ENCODE measurements around the gene HSD17B3.
A peak's percentile ranks its signal among the peaks of the same experiment; 100 is the strongest.
"Not testable (repeated sequence)": the region's sequence is repeated elsewhere in the genome, so short reads cannot be mapped to it uniquely, and the experiment has no call there.

Gene HSD17B3

GRCh38 chr9:96236337-96236736 is 65.6 kb downstream of the HSD17B3 start:
- not testable (repeated sequence) for DNase-seq (ENCODE audit: low read depth, low spot score)

- DNase-seq (ENCODE audit: low read depth, low spot score), result no peak
Observed at GRCh38 chr9:96232539-96233241, 69.3 kb downstream of the HSD17B3 start.

- no peak for DNase-seq (ENCODE audit: low read depth, low spot score)
Observed at GRCh38 chr9:96232164-96232538, 69.8 kb downstream of the HSD17B3 start.

- DNase-seq (ENCODE audit: low read depth, low spot score), result no peak
Observed at GRCh38 chr9:96230002-96230401, 72.0 kb downstream of the HSD17B3 start.

- no peak for DNase-seq (ENCODE audit: low read depth, low spot score)
Observed at GRCh38 chr9:96222132-96222531, 79.8 kb downstream of the HSD17B3 start.

GRCh38 chr9:96219900-96220257 is 82.1 kb downstream of the HSD17B3 start:
- no peak for DNase-seq (ENCODE audit: low read depth, low spot score)

- DNase-seq (ENCODE audit: low read depth, low spot score), result no peak
Observed at GRCh38 chr9:96219026-96219899, 82.7 kb downstream of the HSD17B3 start.

- peak; percentile 57 for DNase-seq (ENCODE audit: low read depth, low spot score)
Observed at GRCh38 chr9:96217754-96218693, 84.0 kb downstream of the HSD17B3 start.

- no peak for DNase-seq (ENCODE audit: low read depth, low spot score)
Observed at GRCh38 chr9:96217294-96217707, 84.7 kb downstream of the HSD17B3 start.

- no peak for DNase-seq (ENCODE audit: low read depth, low spot score)
Observed at GRCh38 chr9:96216583-96216982, 85.4 kb downstream of the HSD17B3 start.

GRCh38 chr9:96215841-96216240 is 86.1 kb downstream of the HSD17B3 start:
- DNase-seq (ENCODE audit: low read depth, low spot score), result no peak

- no peak for DNase-seq (ENCODE audit: low read depth, low spot score)
Observed at GRCh38 chr9:96214635-96215034, 87.3 kb downstream of the HSD17B3 start.

- no peak for DNase-seq (ENCODE audit: low read depth, low spot score)
Observed at GRCh38 chr9:96209407-96210271, 92.3 kb downstream of the HSD17B3 start.

GRCh38 chr9:96206156-96206751 is 95.7 kb downstream of the HSD17B3 start:
- DNase-seq (ENCODE audit: low read depth, low spot score), result no peak

- no peak for DNase-seq (ENCODE audit: low read depth, low spot score)
Observed at GRCh38 chr9:96204853-96205252, 97.1 kb downstream of the HSD17B3 start.

GRCh38 chr9:96203867-96204501 is 98.0 kb downstream of the HSD17B3 start:
- DNase-seq (ENCODE audit: low read depth, low spot score), result no peak

GRCh38 chr9:96202971-96203780 is 98.8 kb downstream of the HSD17B3 start:
- DNase-seq (ENCODE audit: low read depth, low spot score), result no peak

GRCh38 chr9:96201140-96201539 is 100.8 kb downstream of the HSD17B3 start:
- no peak for DNase-seq (ENCODE audit: low read depth, low spot score)

- no peak for DNase-seq (ENCODE audit: low read depth, low spot score)
Observed at GRCh38 chr9:96199006-96199405, 103.0 kb downstream of the HSD17B3 start.

All from activated naive CD8-positive, alpha-beta T cell treated with anti-CD3 and anti-CD28 coated beads, Interleukin-2, amount 50 U/mL, for 16 hours (primary cell).